OCI-LY3 (cell line): ENCODE measurements around the gene BAZ2B.

Experiments
- H2AFZ ChIP-seq: fragments of 200-600, 300-600 bp; shearing (Covaris generic); 2 replicates; pipeline ENCODE4 v1.6.0; 2014; ENCODE audit warnings: antibody characterized with exemption, low read depth, low read length
- H3K27ac ChIP-seq: fragments of 200-600, 300-600 bp; sonication (generic); 2 replicates; pipeline ENCODE4 v1.5.1; 2014; ENCODE audit warnings: mild to moderate bottlenecking, low read length, moderate library complexity, mixed read lengths
- H3K27me3 ChIP-seq: fragments of 200-600, 300-600 bp; sonication (generic); 2 replicates; pipeline ENCODE4 v1.6.1; 2014; ENCODE audit warnings: low read depth, low read length, mixed read lengths
- H3K36me3 ChIP-seq: fragments of 200-600, 300-600 bp; sonication (generic); replicated peaks from 2 replicates; pipeline ENCODE3; 2014; ENCODE audit warnings: low read depth, low read length, mixed read lengths
- H3K4me1 ChIP-seq: fragments of 300-600, 200-600 bp; sonication (generic); 2 replicates; pipeline ENCODE4 v1.6.1; 2014; ENCODE audit warnings: low read length, mixed read lengths
- H3K4me2 ChIP-seq: fragments of 200-600, 300-600 bp; sonication (generic); 2 replicates; pipeline ENCODE4 v1.6.1; 2014; ENCODE audit warnings: low read length, mixed read lengths
- H3K4me3 ChIP-seq: fragments of 300-600, 200-600 bp; sonication (generic); 2 replicates; pipeline ENCODE4 v1.5.1; 2014; ENCODE audit warnings: antibody characterized with exemption, mild to moderate bottlenecking, low read length, moderate library complexity
- H3K79me2 ChIP-seq: fragments of 300-600, 200-600 bp; shearing (Covaris generic); 2 replicates; pipeline ENCODE4 v1.6.1; 2014; ENCODE audit warnings: mild to moderate bottlenecking, low read length, mixed read lengths
- H3K9ac ChIP-seq: fragments of 300-600, 200-600 bp; shearing (Covaris generic); 2 replicates; pipeline ENCODE4 v1.6.0; 2014; ENCODE audit warnings: mild to moderate bottlenecking, low read length, moderate library complexity
- H3K9me3 ChIP-seq: fragments of 200-600, 300-600 bp; shearing (Covaris generic); 2 replicates; pipeline ENCODE4 v1.6.1; 2014; ENCODE audit warnings: low read length, mixed read lengths; ENCODE audit not compliant: insufficient read depth
- H4K20me1 ChIP-seq: fragments of 200-600, 300-600 bp; sonication (generic); 2 replicates; pipeline ENCODE4 v1.6.1; 2016; ENCODE audit warnings: low read length, mixed read lengths; ENCODE audit not compliant: insufficient read depth
- CTCF ChIP-seq: fragments of 200-600, 300-600 bp; sonication (generic); IDR thresholded peaks from 2 replicates; pipeline ENCODE4 v1.5.1; 2014; ENCODE audit warnings: antibody characterized with exemption, low read length, low read depth
- EZH2phosphoT487 ChIP-seq: fragments of 200-600 bp; shearing (Covaris generic); IDR thresholded peaks from 2 replicates; pipeline ENCODE4 v1.6.1; 2018; ENCODE audit warnings: antibody characterized with exemption, mixed run types, low read depth

The BAZ2B gene

GRCh38 chr2:159506202-159506601 is 110.1 kb downstream of the BAZ2B start:
- no peaks in the 10 kb centered on the region for H3K79me2 ChIP-seq
- H3K4me2 ChIP-seq, result no peak overlapping the region
- H3K4me3 ChIP-seq, result no peak overlapping the region

GRCh38 chr2:159505196-159505595 is 111.2 kb downstream of the BAZ2B start:
- no peaks in the 10 kb centered on the region for H3K4me1 ChIP-seq
- no peaks in the 10 kb centered on the region for H3K79me2 ChIP-seq
- H3K36me3 ChIP-seq, result no peaks in the 10 kb centered on the region
- no peak overlapping the region for H2AFZ ChIP-seq
- no peaks in the 10 kb centered on the region for H3K9me3 ChIP-seq
- H3K4me3 ChIP-seq, result no peak overlapping the region
- H3K27me3 ChIP-seq, result no peaks in the 10 kb centered on the region
- H3K9ac ChIP-seq, result no peak overlapping the region
- no peak overlapping the region for H3K4me2 ChIP-seq
- no peak overlapping the region for H3K27ac ChIP-seq
- TF ChIP-seq EZH2phosphoT487 (no peak), CTCF (no peak)
- no peaks in the 10 kb centered on the region for H4K20me1 ChIP-seq

More at GRCh38 chr2:159506202-159506601, 110.1 kb downstream of the BAZ2B start:
- Histone ChIP-seq H3K27ac (no peak overlapping the region), H2AFZ (no peak overlapping the region), H4K20me1 (no peaks in the 10 kb centered on the region), H3K9ac (no peak overlapping the region), H3K36me3 (no peaks in the 10 kb centered on the region), H3K4me1 (no peaks in the 10 kb centered on the region), H3K27me3 (no peaks in the 10 kb centered on the region), H3K9me3 (no peaks in the 10 kb centered on the region)
- TF ChIP-seq CTCF (no peak), EZH2phosphoT487 (no peak)

GRCh38 chr2:159501743-159502142 is 114.6 kb downstream of the BAZ2B start:
- H3K9ac ChIP-seq, result no peak overlapping the region
- TF ChIP-seq EZH2phosphoT487 (no peak), CTCF (no peak)
- H3K27ac ChIP-seq, result no peak overlapping the region
- H3K4me2 ChIP-seq, result no peak overlapping the region
- no peaks in the 10 kb centered on the region for H3K4me1 ChIP-seq
- no peaks in the 10 kb centered on the region for H3K9me3 ChIP-seq
- no peak overlapping the region for H2AFZ ChIP-seq
- H3K4me3 ChIP-seq, result no peak overlapping the region
- H3K79me2 ChIP-seq, result no peaks in the 10 kb centered on the region
- H4K20me1 ChIP-seq, result no peaks in the 10 kb centered on the region
- no peaks in the 10 kb centered on the region for H3K36me3 ChIP-seq
- H3K27me3 ChIP-seq, result no peaks in the 10 kb centered on the region

GRCh38 chr2:159497847-159498246 is 118.5 kb downstream of the BAZ2B start:
- H3K9me3 ChIP-seq, result no peaks in the 10 kb centered on the region
- H3K27me3 ChIP-seq, result no peaks in the 10 kb centered on the region
- H3K36me3 ChIP-seq, result no peaks in the 10 kb centered on the region
- no peak overlapping the region for H3K4me3 ChIP-seq
- H4K20me1 ChIP-seq, result no peaks in the 10 kb centered on the region
- H3K79me2 ChIP-seq, result no peaks in the 10 kb centered on the region
- H3K4me2 ChIP-seq, result no peak overlapping the region
- H3K4me1 ChIP-seq, result no peaks in the 10 kb centered on the region
- TF ChIP-seq EZH2phosphoT487 (no peak), CTCF (no peak)
- H2AFZ ChIP-seq, result no peak overlapping the region
- H3K9ac ChIP-seq, result no peak overlapping the region
- H3K27ac ChIP-seq, result no peak overlapping the region
